Cardiac fibroblast (primary cell): ENCODE results near the gene MAP7.

Source experiments
- DNase-seq, 2 donors: peaks; one replicate each; pipeline versions ENCODE4 v3.0.0 to v3.0.0-alpha.2; 2010; ENCODE audit warnings: low read depth in 2 of 2
- H3K4me3 ChIP-seq, 2 donors: replicated peaks in 1 of 2; 1 replicate in 1 of 2; 2 replicates in 1 of 2; pipeline ENCODE4 v1.5.1; 2011; ENCODE audit warnings: low read depth in 2 of 2, low read length in 2 of 2, mild to moderate bottlenecking in 2 of 2, moderate library complexity in 1 of 2
- TF ChIP-seq, protein P1 (sequence below): IDR thresholded peaks from one replicate; pipeline ENCODE4 v1.5.1; 2011; ENCODE audit warnings: low read depth, mild to moderate bottlenecking, low read length, inconsistent platforms

Gene MAP7

DNA sequence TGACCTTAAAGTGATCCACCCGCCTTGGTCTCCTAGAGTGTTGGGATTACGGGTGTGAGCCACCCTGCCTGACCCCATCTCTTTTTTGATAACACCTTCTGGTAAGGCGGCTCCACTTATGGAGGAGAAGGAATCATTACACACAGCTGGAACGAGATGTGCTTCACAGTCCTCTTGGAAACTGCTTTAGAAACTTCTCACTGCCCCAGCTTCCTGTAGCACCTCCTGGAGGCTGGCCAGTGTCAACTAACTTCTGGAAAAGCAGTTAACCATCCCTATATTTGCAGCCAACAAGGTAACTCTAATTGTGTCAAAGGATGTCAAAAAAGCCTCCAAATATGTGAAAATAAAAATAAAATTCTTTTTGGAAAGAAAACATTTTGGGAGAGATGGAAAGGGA is 211.7 kb downstream of the MAP7 start:
- TF ChIP-seq, protein P1, sequence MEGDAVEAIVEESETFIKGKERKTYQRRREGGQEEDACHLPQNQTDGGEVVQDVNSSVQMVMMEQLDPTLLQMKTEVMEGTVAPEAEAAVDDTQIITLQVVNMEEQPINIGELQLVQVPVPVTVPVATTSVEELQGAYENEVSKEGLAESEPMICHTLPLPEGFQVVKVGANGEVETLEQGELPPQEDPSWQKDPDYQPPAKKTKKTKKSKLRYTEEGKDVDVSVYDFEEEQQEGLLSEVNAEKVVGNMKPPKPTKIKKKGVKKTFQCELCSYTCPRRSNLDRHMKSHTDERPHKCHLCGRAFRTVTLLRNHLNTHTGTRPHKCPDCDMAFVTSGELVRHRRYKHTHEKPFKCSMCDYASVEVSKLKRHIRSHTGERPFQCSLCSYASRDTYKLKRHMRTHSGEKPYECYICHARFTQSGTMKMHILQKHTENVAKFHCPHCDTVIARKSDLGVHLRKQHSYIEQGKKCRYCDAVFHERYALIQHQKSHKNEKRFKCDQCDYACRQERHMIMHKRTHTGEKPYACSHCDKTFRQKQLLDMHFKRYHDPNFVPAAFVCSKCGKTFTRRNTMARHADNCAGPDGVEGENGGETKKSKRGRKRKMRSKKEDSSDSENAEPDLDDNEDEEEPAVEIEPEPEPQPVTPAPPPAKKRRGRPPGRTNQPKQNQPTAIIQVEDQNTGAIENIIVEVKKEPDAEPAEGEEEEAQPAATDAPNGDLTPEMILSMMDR: no peak
- H3K4me3 ChIP-seq: no peak overlapping the region
- no peak for DNase-seq

DNA sequence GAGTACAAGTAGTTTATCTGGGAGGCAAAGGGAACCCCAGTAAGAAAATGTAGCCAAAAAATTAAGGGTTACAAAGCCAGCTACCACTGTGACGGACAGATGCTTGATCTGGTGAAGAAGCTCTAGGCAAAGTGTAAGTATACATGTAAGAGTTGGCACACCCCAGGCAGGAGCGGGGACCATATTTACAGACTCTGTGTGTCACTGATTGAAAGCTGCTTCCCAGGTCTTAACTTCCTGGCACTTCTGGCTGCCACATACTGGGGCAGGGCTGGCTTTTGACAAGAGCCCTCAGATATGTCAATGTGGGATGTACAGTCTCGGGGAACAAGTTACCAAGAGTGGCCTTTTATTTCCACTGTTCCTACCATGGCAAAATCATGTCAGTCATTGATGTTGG is 212.6 kb downstream of the MAP7 start:
- no peak overlapping the region for H3K4me3 ChIP-seq
- TF ChIP-seq, protein P1: no peak
- no peak for DNase-seq

GRCh38 chr6:136337121-136337520 is 213.1 kb downstream of the MAP7 start:
- H3K4me3 ChIP-seq: no peak overlapping the region
- TF ChIP-seq, protein P1: no peak
- no peak for DNase-seq

- DNase-seq: no peak
- TF ChIP-seq, protein P1: no peak
- no peak overlapping the region for H3K4me3 ChIP-seq
These were observed 214.4 kb downstream of the MAP7 start for GRCh38 chr6:136335736-136336363.

DNA sequence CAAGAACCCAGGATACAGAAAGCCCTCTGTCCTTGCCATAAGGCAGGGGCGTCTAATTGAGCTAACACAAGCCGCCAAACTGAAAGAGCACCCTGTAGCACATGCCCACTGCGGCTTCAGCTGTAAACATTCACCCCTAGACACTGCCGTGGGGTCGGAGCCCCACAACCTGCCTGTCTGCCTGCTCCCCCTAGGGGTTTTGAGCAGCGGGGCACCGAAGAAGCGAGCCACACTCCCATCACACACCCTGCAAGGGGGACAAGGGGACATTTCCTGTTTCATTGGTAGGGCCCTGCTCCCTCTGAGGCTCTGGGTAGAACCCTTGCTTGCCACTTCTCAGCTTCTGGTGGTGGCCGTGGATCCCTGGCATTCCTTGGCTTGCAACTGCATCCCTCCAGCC is 215.4 kb downstream of the MAP7 start:
- no peak for DNase-seq
- TF ChIP-seq, protein P1: no peak
- no peak overlapping the region for H3K4me3 ChIP-seq

GRCh38 chr6:136334465-136334846 is 215.8 kb downstream of the MAP7 start:
- DNase-seq: no peak
- TF ChIP-seq, protein P1: no peak
- H3K4me3 ChIP-seq: no peak overlapping the region
